HL-60/S4 (cell line): Measurements from ENCODE around the gene THOC6.

ENCODE experiments used
- in situ Hi-C: fragments of 300-500 bp; cut with MboI; formaldehyde crosslinking; loops from 2 replicates; pipeline ENCODE4 v1.14.3; 2022; ENCODE audit warnings: low sequenced_read_pairs

The THOC6 gene

DNA sequence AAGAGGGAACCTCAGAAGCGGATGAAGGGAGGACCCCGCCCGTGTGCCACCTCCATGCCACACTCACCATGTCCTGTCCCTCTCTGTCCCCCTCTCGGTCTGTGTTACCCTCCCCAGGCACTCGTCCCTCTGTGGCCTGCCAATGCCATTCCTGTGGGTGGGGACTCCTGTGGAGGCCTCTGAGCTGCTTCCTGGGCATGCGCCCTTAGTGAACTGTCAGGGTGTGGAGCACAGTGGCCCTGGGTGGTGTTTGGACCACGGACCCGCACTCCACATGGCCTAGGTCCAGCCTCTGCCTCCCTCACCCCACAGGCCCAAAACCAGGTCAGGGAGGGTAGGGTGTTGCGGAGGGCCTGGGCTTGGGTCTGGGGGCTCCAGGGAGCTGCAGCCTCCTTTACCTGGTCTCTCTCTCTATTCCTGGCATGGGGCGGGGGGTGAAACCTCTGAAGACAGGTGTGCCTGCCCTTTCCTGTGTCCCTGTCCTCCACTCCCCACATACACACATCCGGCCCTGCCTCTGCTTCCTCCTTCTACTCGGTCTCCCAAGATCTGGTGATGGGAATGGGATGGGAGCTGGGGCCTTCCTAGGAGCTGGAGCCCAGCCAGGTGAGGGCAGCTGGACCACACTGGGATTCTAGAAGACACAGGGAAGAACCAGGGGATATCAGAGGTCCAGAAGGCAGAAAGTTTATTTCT lies 32.1 kb upstream of the THOC6 start:
- in situ Hi-C loops = no loop called here

DNA sequence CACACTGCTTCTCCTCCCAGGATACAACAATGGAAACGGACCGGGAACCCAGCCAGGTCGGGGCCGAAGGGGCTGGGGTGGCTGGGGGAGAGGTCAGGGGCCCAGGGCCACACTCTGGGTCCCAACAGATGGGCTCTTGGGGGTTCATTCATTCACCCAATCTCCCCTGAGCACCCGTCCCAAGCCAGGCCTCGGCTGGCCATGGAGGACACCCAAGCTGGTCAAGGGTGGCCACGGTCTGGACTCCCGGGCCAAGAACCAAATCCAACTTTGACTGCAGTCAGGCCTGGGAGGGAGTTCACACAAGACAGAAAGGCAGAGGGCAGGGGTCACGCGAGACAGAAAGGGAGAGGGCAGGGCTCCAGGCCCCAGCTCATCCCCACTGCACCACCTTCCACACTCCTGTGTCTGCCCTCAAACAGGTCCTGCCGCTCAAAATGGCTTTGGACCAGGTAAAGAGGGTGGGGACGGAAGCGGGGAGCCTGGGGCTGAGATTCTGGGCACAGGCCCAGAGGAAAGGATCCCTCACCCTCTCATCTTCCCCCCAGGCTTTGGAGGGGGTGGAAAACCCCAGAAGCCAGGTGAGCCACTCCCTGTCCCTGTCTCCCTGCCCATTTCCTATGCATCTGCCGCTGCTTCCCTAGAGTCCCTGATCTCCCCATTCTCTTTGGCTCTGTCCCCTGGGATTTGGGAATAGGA lies 31.3 kb upstream of the THOC6 start:
- in situ Hi-C loops = no loop called here

DNA sequence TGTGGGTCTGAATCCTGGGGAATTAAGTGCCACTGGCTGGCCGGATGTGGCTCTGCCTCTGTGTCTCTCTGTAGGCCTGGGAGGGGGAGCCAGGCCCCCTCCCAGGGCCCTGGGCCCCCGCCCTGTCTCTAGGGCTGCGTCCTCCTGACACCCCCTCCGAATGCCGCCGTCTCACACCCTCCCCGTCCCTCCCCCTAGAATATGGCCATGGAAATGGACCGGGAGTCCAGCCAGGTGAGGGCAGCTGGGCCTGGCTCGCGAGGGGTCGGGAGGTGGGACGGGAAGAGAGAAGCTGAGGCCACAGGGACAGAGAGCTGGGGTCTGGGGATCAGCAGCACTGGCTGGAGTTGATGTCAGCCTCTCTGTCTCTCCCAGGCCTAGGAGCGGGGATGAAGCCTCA lies 27.5 kb upstream of the THOC6 start:
- in situ Hi-C loops = no loop called here

DNA sequence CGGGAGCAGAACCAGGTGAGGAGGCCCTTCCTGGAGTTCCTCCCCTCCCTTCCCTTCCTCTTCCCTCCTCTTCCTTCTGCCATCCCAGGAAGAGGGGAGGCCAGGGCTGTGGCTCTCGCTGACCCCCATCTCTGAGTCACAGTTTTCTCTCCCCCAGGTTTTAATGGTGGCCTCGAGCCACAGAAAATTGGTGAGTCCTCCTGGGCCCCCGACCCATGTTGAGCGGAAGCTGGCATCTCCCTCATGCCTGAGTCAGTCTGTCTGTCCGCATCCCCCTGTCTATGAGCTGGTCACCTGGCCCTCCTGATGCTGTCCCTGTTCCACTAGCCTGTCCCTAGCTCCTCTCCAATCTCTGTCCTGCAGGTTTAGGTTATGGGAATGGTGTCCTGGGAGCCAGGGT lies 23.9 kb upstream of the THOC6 start:
- in situ Hi-C loops = no loop called here

DNA sequence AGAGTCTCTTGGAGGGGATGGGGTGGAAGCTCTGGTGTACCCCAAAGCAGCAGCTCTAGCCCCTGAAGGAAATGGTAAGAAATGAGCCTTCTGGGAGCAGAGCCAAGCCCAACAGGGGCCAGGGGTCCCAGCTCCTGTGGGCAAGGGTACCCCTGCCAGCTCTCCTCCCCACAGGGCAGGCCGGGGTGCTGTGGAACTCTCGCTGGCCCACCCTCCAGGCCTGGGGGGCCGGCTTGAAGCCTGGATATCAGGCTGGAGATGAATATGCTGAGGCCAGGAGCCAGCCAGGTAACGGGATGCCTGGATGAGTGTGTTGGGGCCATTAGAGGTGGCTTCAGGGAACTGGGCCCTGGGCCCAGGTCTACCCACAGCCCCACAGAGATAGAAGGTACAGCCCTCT lies 23.3 kb upstream of the THOC6 start:
- in situ Hi-C loops = no loop called here

DNA sequence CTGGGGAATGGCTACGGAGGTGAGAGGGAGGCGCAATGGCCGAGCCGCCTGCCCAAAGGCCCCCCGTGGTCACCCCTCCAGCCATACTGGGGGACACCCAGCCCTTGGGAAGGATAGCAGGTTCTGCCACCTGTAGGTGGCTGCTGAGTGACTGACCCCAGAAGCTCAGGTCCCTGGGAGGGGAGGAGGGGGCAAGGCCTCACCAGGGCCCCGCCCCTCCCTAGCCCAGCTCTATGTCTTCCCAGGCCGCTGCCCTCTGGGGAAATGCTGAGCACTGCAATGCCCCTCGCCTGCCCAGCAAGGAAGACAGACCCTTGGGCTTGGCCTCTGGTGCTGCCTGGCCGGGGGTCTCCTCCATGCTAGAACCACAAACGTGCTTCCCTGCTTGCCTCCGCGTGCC lies 22.5 kb upstream of the THOC6 start:
- in situ Hi-C loops = no loop called here

DNA sequence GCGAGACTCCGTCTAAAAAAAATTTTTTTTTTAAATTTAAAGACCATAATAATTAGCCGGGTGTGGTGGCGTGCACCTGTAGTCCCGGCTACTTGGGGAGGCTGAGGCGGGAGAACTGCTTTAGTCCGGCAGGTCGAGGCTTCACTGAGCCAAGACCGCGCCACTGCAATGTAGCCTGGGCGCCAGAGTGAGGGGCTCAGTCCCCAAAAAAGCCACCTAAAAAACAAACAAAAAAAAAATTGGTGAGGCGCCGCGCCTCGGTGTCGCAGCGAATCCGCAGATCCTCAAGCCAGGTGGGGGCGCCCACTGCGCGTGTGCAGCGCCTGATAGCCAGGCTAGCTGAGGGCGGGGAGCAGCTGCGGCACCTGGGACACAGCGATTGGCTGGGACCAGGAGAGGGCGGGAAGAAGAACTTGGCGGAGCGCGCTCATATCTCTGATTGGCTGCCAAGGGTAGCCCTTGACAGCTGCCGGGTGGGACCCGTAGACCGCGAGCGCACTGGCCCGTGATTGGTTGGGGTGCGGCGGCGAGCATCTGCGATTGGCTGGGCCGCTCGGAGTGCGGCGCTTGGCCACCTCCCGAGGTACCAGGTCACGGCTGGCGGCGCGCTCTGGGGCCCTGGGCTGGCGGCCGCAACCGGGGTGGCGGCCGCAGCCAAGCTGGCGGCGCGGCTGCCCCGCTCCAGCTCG lies 20.1 kb upstream of the THOC6 start:
- in situ Hi-C loops = no loop called here

DNA sequence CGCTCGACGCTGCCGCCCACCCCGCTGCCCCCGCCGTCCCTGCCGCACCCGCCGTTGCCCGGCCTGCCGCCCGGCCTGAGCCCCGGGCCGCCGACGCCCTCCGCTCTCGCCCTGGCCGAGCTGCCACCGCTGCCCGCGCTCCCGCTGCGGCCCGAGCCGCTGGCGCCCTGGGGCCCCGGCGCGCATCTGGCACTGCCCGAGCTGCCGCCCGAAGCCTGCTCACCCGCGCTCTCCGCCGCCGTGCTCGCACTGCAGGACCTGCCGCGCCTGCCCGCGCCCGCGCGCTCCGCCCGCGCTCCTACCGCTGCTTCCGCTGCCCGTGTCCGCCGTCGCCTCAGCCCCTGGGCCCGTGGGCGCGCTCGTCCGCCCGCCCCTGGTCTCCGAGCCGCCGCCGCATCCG lies 19.5 kb upstream of the THOC6 start:
- in situ Hi-C loops = no loop called here

DNA sequence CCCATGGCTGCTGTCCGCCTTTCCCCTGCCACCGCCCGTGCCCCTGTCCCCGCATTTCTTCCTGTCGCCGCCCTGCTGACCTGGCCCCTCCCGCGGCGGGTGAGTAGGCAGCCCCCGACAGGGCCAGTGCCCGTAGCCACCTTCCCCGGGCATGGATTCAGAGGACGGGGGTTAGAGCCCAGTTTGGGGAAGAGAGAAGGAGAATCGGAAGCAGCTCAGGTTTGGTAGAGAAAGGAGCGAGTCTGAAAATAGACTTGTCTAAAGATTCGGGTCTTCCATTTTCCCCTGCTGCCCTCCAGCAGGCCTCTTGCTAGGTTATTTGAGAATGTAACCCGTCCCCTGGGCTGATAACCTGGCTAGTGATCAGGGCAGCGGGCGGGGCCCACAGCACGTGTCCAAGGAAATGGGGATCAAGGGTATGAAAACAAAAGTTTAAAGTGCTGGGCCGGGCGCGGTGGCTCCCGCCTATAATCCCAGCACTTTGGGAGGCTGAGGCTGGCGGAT lies 19.0 kb upstream of the THOC6 start:
- in situ Hi-C loops = no loop called here

DNA sequence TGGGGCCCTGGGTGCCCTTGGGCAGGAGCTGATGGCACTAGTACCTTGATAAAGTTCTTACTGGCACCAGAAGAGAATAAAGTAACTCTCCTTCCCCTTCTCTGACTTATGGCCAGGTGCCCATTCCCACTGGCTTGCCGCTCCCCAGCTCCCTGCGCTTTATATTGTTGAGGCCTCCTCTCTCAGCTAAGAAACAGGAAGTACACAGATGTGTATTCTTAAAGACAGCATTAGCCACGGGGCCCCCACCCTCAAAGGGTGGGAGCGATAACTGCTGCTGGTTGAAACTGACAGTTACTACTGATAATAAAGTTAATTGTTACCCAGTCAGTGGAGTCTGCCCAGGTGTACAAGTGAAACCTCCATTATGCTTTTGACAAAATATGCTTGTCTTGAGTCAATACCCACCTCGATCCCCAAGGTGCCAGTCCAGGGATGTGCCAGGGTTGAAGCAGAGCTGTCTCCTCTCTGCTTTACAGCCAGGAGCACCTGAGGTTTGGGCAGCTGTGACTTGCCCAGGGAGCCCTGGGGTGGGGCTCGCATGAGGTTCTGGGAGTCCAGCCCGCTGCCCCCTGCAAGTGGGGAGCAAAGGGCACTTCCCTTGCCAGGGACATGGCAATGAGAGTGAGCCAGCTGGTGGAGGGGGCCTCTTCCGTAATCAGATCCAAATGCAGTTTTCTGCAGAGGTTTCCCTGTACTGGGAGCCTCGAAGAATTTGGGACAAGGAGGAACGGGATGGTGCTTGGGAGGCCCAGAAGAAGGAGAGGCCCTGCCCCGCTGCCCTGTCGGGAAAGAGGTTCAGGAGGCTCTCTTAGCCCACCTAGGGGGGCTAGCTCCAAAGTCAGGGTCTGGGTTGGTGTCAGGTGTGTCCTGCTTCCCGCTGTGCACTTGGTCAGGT lies 16.5 kb upstream of the THOC6 start:
- in situ Hi-C loops = no loop called here

DNA sequence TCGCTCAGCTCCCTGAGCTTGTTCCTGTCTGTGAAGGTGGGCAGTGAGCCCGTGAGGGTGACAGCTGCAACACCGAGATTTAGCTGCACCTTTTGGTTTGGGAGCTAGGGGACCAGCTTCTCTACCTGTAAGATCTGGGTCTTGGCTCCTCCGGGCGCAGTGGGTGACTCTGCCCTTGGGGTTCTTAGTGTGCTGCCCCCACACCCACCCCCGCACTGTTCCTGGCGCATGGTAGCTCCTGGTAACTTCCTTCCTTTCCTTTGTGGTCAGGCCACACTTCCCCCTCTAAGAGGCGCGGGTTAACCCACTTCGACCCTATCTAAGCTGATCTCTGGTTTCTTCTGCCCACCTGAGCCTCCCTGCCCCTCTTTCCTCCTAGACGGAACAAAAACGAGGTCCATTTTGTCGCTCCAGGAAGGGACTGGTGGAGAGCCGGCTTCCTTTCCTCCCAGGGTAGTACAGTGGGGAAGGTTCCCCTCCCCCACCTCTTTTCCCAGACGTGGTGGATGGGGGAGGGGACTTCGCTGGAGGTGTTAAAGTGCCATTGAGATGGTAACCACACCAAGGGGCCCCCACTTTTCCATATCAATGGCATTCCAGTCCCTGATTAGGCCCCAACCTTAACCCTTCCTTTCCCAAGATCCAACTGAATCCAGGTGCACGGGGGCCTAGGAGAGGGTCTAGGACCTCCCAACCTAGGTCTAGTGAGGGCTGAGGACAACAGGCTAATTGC lies 15.7 kb upstream of the THOC6 start:
- in situ Hi-C loops = no loop called here

DNA sequence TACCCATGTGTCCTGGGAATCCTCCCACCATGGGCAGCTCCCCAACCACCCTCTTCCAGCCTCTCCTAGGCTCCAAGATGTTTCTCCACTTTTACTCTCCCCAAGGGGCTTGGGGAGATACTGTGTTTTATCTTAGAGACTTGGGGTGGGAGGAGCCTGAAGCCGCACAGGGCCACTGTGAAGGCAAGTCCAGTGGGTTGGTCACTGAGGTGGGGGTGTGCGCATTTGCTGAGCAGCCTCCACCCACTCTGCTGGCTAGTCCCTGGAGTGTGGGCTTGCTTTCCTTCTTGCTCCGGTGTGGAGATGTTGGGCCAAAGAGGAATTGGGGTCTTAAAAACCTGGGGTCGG lies 15.2 kb upstream of the THOC6 start:
- in situ Hi-C loops = no loop called here

DNA sequence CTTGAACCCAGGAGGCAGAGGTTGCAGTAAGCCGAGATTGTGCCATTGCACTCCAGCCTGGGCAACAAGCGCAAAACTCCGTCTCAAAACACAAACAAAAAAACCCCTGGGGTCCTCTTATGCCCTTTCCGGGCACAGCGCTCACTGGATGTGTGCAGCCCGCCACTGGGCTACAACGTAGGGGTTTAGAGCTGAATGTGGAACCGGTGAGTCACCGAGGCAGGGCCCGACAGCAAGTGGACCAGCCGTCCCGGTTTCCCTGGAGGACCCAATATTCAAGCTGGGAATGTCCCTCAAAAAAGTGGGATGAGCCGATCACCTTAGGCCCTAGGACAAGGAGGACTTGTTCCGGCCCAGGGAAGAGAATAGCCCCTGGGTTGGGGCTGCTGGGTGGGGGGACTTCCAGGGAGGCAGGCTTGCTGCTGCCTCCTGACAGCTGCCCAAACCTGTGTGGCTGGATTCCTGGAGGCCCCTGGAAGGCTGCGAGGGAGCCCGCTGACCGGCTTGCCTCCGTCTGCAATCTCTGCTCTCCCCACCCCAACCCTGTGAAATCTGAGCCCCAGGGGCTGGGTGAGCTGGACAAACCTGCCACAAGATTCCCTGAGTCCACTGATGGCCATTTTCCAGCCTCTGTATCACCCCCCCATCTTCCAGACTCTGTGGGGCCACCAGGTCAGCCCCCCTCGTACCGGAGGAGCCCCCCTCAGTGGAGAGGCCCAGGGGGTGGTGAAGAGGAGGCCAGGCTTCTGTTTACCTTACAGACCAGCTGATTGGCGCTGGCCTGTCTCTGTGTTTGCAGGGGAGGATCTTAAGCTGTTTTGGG lies 14.1 kb upstream of the THOC6 start:
- in situ Hi-C loops = no loop called here

DNA sequence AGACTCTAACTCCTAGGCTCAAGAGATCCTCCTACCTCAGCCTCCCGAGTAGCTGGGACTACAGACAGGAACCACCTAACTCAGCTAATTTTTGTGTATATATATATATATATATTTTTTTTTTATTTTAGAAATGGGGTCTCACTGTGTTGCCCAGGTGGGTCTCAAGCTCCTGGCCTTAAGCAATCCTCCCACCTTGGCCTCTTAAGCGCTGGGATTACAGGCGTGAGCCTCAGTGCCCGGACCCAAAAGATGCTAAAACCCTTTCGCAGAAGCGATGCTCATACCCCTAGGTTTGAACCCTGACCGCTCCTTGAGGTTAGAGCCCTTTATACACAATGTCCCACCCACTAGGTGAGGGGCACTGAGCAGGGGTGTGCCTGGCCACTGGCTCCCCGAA lies 13.3 kb upstream of the THOC6 start:
- in situ Hi-C loops = no loop called here

DNA sequence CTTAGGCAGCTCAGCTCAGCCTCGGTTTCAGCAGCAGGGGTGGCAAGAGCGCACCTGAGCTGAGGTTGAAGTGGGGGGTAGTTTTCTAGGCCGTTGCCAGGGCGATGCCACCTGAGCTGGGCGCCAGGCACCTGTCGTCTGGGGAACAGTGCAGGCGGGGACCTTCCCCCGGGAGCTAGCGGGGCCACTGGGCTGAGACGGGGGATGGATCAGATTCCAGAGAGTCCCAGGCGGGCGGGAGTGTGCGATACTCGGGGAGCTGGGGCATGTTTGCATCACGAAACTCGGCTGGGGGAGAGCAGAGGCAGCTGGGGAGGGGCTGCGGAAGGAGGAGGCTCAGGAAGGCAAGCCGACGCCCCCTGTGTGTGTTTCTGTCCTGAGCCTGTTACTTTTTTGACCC lies 11.6 kb upstream of the THOC6 start:
- in situ Hi-C loops = no loop called here

DNA sequence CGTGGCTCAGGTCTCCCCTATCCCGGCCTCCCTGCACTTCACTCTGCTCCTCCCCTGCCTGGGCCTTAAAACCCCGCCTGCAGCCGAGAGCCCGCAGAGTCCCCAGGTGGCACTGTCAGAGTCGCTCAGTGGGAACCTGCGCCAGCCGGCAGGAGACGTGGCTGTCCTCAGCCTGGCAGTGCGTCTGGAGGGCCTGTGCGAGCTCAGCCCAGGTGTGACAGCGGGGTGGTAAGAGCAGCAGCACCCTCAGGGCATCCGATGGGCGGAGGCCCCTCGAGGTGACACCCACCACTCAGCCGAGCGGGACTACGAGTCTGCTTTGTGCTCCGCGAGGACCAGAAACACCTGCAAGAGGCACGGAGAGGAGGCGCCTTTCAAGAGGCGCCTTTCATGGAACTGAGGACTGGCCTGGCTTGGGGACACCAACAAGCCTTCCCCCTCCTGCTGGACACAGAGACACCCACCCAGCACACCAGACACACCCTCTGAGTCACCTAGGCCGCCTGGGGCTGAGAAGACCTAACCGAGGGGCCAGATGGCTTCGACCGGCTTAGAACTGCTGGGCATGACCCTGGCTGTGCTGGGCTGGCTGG lies 10.9 kb upstream of the THOC6 start, which contains the start of gene CLDN9:
Gene CLDN9 (plus strand): TSS at position 96 of the 593 bp plus-strand sequence. CDS start 440 bp downstream, at position 536.
- in situ Hi-C loops = no loop called here

DNA sequence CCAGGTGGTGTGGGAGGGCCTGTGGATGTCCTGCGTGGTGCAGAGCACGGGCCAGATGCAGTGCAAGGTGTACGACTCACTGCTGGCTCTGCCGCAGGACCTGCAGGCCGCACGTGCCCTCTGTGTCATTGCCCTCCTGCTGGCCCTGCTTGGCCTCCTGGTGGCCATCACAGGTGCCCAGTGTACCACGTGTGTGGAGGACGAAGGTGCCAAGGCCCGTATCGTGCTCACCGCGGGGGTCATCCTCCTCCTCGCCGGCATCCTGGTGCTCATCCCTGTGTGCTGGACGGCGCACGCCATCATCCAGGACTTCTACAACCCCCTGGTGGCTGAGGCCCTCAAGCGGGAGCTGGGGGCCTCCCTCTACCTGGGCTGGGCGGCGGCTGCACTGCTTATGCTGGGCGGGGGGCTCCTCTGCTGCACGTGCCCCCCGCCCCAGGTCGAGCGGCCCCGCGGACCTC lies 10.3 kb upstream of the THOC6 start:
- in situ Hi-C loops = no loop called here

DNA sequence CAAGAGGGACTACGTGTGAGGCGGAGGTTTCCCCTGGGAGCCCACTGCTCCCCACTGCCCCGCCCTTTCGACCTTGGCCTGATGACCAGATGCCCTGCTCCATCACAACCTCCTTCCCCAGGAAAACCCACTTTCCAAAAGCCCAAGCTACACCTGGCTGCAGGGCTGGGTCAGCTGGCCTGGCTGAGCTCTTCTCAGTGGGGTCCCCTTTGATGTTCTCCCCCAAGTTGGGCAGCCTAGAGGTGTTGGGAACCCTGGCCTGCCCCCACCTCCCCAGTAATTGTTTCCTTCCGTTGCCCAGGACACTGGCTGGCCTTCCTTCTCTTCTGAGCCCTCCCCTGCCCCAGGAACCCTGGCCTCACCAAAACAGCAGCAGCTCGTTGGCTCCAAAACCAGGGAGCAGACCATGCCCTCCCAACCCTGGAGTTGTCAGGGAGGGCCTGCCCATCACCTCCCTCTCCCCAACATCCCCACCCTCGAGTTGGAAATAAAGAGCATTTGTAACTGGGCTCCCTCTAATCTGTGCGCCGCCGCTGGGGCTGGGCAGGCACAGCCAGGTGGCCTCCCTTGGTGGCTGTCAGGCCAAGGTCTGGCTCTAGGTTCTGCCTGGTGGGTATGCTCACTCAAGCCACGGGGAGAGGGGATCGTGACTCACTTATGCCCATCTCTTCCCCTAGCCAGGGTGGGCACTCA lies 9.7 kb upstream of the THOC6 start:
- in situ Hi-C loops = no loop called here
